Measurements from ENCODE around the gene GPS1.

The GPS1 gene

GRCh38 chr17:82092094-82092586 is 40.4 kb downstream of the GPS1 start:
- in situ Hi-C loops (cut with HindIII; ENCODE audit: low pct_ligation_motif_present, low pct_unique_long_range_greater_than_20kb, low sequenced_read_pairs), result no loop called here
- DNase-seq, result no peak

- in situ Hi-C loops (cut with HindIII; ENCODE audit: low pct_ligation_motif_present, low pct_unique_long_range_greater_than_20kb, low sequenced_read_pairs), result no loop called here
- DNase-seq, result no peak
These were observed 40.9 kb downstream of the GPS1 start for GRCh38 chr17:82092628-82092994.

- no peak for DNase-seq
These were observed 41.5 kb downstream of the GPS1 start for GRCh38 chr17:82092995-82093751.

GRCh38 chr17:82094931-82095776 is 43.5 kb downstream of the GPS1 start:
- in situ Hi-C loops (cut with HindIII; ENCODE audit: low pct_ligation_motif_present, low pct_unique_long_range_greater_than_20kb, low sequenced_read_pairs), result no loop called here
- DNase-seq, result no peak

More at GRCh38 chr17:82092995-82093751, 41.5 kb downstream of the GPS1 start:
- in situ Hi-C loops (cut with HindIII; ENCODE audit: low pct_ligation_motif_present, low pct_unique_long_range_greater_than_20kb, low sequenced_read_pairs), result no loop called here

- in situ Hi-C loops (cut with HindIII; ENCODE audit: low pct_ligation_motif_present, low pct_unique_long_range_greater_than_20kb, low sequenced_read_pairs), result no loop called here
- DNase-seq, result no peak
These were observed 44.3 kb downstream of the GPS1 start for GRCh38 chr17:82095777-82096708.

GRCh38 chr17:82096709-82097183 is 45.0 kb downstream of the GPS1 start:
- in situ Hi-C loops (cut with HindIII; ENCODE audit: low pct_ligation_motif_present, low pct_unique_long_range_greater_than_20kb, low sequenced_read_pairs), result no loop called here
- DNase-seq, result no peak

- in situ Hi-C loops (cut with HindIII; ENCODE audit: low pct_ligation_motif_present, low pct_unique_long_range_greater_than_20kb, low sequenced_read_pairs), result no loop called here
- DNase-seq, result peak; percentile 66
These were observed 45.7 kb downstream of the GPS1 start for GRCh38 chr17:82097184-82097918.

- in situ Hi-C loops (cut with HindIII; ENCODE audit: low pct_ligation_motif_present, low pct_unique_long_range_greater_than_20kb, low sequenced_read_pairs), result no loop called here
- no peak for DNase-seq
These were observed 46.1 kb downstream of the GPS1 start for GRCh38 chr17:82097919-82098168.

- in situ Hi-C loops (cut with HindIII; ENCODE audit: low pct_ligation_motif_present, low pct_unique_long_range_greater_than_20kb, low sequenced_read_pairs), result no loop called here
- peak; percentile 97 for DNase-seq
These were observed 46.7 kb downstream of the GPS1 start, which contains the start of gene FASN for GRCh38 chr17:82098169-82098938. FASN (minus strand) TSS chr17:82098236; CDS start chr17:82096445, 1,791 bp downstream.

GRCh38 chr17:82098939-82099763 is 47.5 kb downstream of the GPS1 start:
- in situ Hi-C loops (cut with HindIII; ENCODE audit: low pct_ligation_motif_present, low pct_unique_long_range_greater_than_20kb, low sequenced_read_pairs), result no loop called here
- no peak for DNase-seq

- DNase-seq, result no peak
- in situ Hi-C loops (cut with HindIII; ENCODE audit: low pct_ligation_motif_present, low pct_unique_long_range_greater_than_20kb, low sequenced_read_pairs), result no loop called here
These were observed 49.0 kb downstream of the GPS1 start for GRCh38 chr17:82100502-82101298.

GRCh38 chr17:82101301-82101715 is 49.6 kb downstream of the GPS1 start:
- in situ Hi-C loops (cut with HindIII; ENCODE audit: low pct_ligation_motif_present, low pct_unique_long_range_greater_than_20kb, low sequenced_read_pairs), result no loop called here
- no peak for DNase-seq

- no peak for DNase-seq
- in situ Hi-C loops (cut with HindIII; ENCODE audit: low pct_ligation_motif_present, low pct_unique_long_range_greater_than_20kb, low sequenced_read_pairs), result no loop called here
These were observed 50.3 kb downstream of the GPS1 start for GRCh38 chr17:82101767-82102679.

- no peak for DNase-seq
These were observed 52.1 kb downstream of the GPS1 start for GRCh38 chr17:82103553-82104451.

More at GRCh38 chr17:82103553-82104451, 52.1 kb downstream of the GPS1 start:
- in situ Hi-C loops (cut with HindIII; ENCODE audit: low pct_ligation_motif_present, low pct_unique_long_range_greater_than_20kb, low sequenced_read_pairs), result no loop called here
